ENCODE data around the gene TTPAL.

TTPAL gene

DNA sequence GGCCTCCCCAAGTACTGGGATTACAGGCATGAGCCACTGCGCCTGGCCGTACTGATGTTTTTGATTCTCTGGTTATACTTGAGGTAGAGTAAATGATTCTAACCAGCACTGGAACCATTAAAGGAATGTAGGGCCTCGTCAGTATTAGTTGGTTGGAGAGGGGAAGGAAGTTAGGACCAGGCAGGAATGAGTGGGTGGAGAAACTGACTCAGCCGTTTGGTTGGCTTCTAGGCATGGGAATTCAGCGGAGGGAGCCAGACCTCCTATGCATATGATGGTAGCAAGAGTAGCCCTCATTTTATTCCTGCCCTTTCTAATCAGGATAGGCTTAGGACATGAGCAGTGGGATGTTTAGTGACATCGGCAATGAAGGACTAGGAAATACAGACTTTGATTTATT is 65.2 kb downstream of the TTPAL start:
- Mint-ChIP-seq H3K27ac (no peak overlapping the region), H3K4me1 (peaks cover 3 to 8% of the 10 kb centered on the region in 2 donors), H3K27me3 (no peaks in the 10 kb centered on the region), H3K9me3 (no peaks in the 10 kb centered on the region), H3K4me3 (no peak overlapping the region), H3K36me3 (no peaks in the 10 kb centered on the region)
- DNase-seq (no peak), ATAC-seq (replicated peaks) (no peak)

DNA sequence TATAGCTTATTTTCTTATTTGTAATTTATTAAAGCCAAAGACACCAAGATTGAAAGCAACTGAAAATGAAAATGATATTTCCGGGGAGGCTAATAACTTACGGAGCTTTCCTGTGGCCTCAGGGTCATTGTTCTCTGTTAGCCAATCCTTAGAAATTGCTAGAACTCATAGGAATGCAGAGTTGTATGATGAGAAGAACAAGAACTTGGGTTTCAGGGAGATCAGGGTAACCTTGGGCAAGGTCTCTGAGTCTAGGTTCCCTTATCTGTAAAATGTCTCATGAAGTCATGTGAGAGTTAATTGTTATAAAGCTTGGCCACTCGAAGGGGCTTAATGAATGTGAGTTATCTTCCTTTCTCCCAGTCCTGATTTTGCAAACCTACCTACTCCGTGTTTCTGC is 66.3 kb downstream of the TTPAL start:
- no peaks in the 10 kb centered on the region for H3K9me3 Mint-ChIP-seq
- H3K27me3 Mint-ChIP-seq: no peaks in the 10 kb centered on the region
- DNase-seq: no peak
- H3K36me3 Mint-ChIP-seq: no peaks in the 10 kb centered on the region
- no peaks in the 10 kb centered on the region for H3K4me1 Mint-ChIP-seq
- ATAC-seq (replicated peaks): no peak
- no peak overlapping the region for H3K4me3 Mint-ChIP-seq
- no peak overlapping the region for H3K27ac Mint-ChIP-seq

DNA sequence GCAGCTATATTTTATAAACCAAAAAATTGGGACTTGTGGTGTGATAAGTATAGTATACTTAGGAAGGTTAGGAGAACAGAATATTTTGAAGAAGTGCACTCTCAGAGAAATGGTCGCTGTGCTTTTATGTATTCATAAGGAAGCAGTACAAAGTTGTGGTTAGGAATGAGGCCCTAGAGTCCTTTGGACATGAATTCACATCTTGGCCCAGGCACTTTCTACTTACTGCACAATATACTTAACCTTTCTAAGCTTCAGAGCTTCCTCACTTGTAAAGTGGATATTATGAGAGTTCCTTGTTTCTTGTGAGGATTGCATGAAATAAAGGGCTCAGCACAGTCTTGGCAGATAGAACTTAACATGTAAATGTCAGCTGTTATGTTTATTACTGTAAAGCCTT is 67.2 kb downstream of the TTPAL start:
- no peak overlapping the region for H3K4me3 Mint-ChIP-seq
- ATAC-seq (replicated peaks) (no peak), DNase-seq (no peak)
- no peaks in the 10 kb centered on the region for H3K4me1 Mint-ChIP-seq
- no peaks in the 10 kb centered on the region for H3K27me3 Mint-ChIP-seq
- no peaks in the 10 kb centered on the region for H3K9me3 Mint-ChIP-seq
- H3K27ac Mint-ChIP-seq: no peak overlapping the region
- no peaks in the 10 kb centered on the region for H3K36me3 Mint-ChIP-seq

DNA sequence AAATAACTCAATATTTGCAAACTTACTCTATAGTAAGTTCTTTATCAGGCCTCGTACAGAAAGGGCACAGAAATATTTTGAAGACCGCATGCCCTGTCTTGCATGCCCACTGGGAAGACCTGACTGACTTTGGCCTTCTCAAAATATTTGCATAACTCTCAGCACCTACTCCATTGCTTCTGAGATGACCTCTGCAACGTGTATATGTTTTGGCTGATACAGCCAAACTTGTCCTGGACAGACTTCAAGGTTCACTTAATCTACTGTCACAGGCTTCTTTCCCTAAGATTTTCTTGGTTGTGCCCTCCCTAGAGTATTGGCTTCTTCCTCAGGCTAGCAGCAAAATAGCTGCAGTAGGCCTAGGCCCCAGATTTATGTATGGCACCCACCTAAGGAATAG is 67.7 kb downstream of the TTPAL start:
- DNase-seq: no peak
- Mint-ChIP-seq H3K36me3 (no peaks in the 10 kb centered on the region), H3K9me3 (no peaks in the 10 kb centered on the region), H3K27me3 (no peaks in the 10 kb centered on the region), H3K4me1 (no peaks in the 10 kb centered on the region), H3K4me3 (no peak overlapping the region), H3K27ac (no peak overlapping the region)
- ATAC-seq (replicated peaks): no peak

All from stimulated activated naive B cell treated with anti-CD40 and anti-IgM and Interleukin-4, amounts not matched to agents 10 μg/mL and 1 μg/mL and 100 μg/mL, for 72 hours (primary cell).